GM12878 (cell line): Measurements from ENCODE around the gene PLVAP. TPM values are rescaled to one million over a fixed set of nuclear protein-coding genes. Genes with fewer than 3 reads are reported as not detected.

Experiments used
- ATAC-seq: fragments of 200-7000 bp; cut with Tn5 transposase; 3 replicates; pipeline ENCODE4 v1.9.1; 2020; ENCODE audit warnings: mild to moderate bottlenecking, moderate library complexity
- BruUV-seq: library from RNA; stranded (reverse); fragments of 400-500 nt; replicated peaks from 2 replicates; lab custom pipeline; 2021; lab: Mats Ljungman, UMichigan
- CTCF ChIA-PET: fragments of 300-600 bp; sonication (Branson Sonifier 250); formaldehyde crosslinking; extraction: SDS; loops from one replicate; lab custom pipeline; 2021; ENCODE audit warnings: inconsistent platforms; lab: Yijun Ruan, JAX
- POLR2A ChIA-PET: fragments of 350-600 bp; formaldehyde crosslinking; extraction: SDS; loops from one replicate; lab custom pipeline; 2021; ENCODE audit warnings: inconsistent platforms; lab: Charles Lee
- RAD21 ChIA-PET: fragments of 300-600 bp; sonication (Branson Sonifier 250); formaldehyde crosslinking; loops from one replicate; lab custom pipeline; 2023; ENCODE audit warnings: antibody characterized with exemption; ENCODE audit not compliant: unreplicated experiment; lab: Charles Lee
- SMC1A ChIA-PET: fragments of 300-600 bp; sonication (Branson Sonifier 250); formaldehyde crosslinking; loops from one replicate; lab custom pipeline; 2023; ENCODE audit not compliant: unreplicated experiment, uncharacterized antibody; lab: Charles Lee
- DNase-seq: peaks from one replicate; pipeline ENCODE4 v3.0.0-alpha.2; 2011; ENCODE audit warnings: low read depth, low spot score
- FAIRE-seq: peaks from 3 replicates; lab custom pipeline; 2011; peaks lifted over from hg19 to GRCh38; lab: Jason Lieb, UNC
- H2AFZ ChIP-seq: 2 replicates; pipeline ENCODE4 v1.6.0; 2011; ENCODE audit warnings: low read depth, low read length, control low read depth; ENCODE audit not compliant: control insufficient read depth
- H3K27ac ChIP-seq: 2 replicates; pipeline ENCODE4 v1.5.1; 2011; ENCODE audit warnings: control low read depth; ENCODE audit not compliant: control insufficient read depth, insufficient read depth
- H3K27me3 ChIP-seq, 2 experiments: replicated peaks in 1 of 2; 2 replicates each; pipeline versions ENCODE4 v1.6.0 to v1.6.1; 2011; ENCODE audit warnings: low read length in 1 of 2; ENCODE audit not compliant: control insufficient read depth in 2 of 2, insufficient read depth in 2 of 2
- H3K36me3 ChIP-seq, 2 experiments: 2 replicates each; pipeline ENCODE4 v1.5.1; 2011; ENCODE audit warnings: low read length in 1 of 2; ENCODE audit not compliant: control insufficient read depth in 2 of 2, insufficient read depth in 2 of 2
- H3K4me1 ChIP-seq: 2 replicates; pipeline ENCODE4 v1.6.1; 2011; ENCODE audit warnings: mild to moderate bottlenecking, low read length, moderate library complexity, mixed read lengths; ENCODE audit not compliant: control insufficient read depth, insufficient read depth
- H3K4me2 ChIP-seq: 2 replicates; pipeline ENCODE4 v1.6.0; 2011; ENCODE audit warnings: control low read depth; ENCODE audit not compliant: control insufficient read depth, insufficient read depth
- H3K4me3 ChIP-seq: fragments of 200-600 bp; sonication (generic); 2 replicates; pipeline ENCODE4 v1.5.1; 2016
- H3K79me2 ChIP-seq: 2 replicates; pipeline ENCODE4 v1.6.0; 2011; ENCODE audit warnings: low read length; ENCODE audit not compliant: control insufficient read depth, insufficient read depth
- H3K9ac ChIP-seq: 2 replicates; pipeline ENCODE4 v1.8.0; 2011; ENCODE audit warnings: low read length, control low read depth, mixed read lengths; ENCODE audit not compliant: control insufficient read depth, insufficient read depth
- H3K9me3 ChIP-seq: replicated peaks from 3 replicates; pipeline ENCODE4 v1.5.1; 2011; ENCODE audit warnings: mild to moderate bottlenecking, low read length; ENCODE audit not compliant: control insufficient read depth, insufficient read depth
- H4K20me1 ChIP-seq: 2 replicates; pipeline ENCODE4 v1.6.0; 2011; ENCODE audit not compliant: control insufficient read depth, insufficient read depth
- ASH2L ChIP-seq: fragments of 300-600, 200-600 bp; sonication (generic); IDR thresholded peaks from 2 replicates; pipeline ENCODE4 v1.6.1; 2017; ENCODE audit warnings: low read depth, mild to moderate bottlenecking, borderline replicate concordance
- BACH1 ChIP-seq: fragments of 450-650 bp; IDR thresholded peaks from 2 replicates; pipeline ENCODE4 v1.6.1; 2017; ENCODE audit warnings: mild to moderate bottlenecking, borderline replicate concordance
- BHLHE40 ChIP-seq, 2 experiments: fragments of 450-650 bp in 1 of 2; IDR thresholded peaks; 2 replicates each; pipeline ENCODE4 v1.6.1; 2011 to 2017; ENCODE audit warnings: low read depth in 2 of 2, borderline replicate concordance in 1 of 2, improper control_type of control experiment in 1 of 2, low read length in 1 of 2, mild to moderate bottlenecking in 1 of 2
- BMI1 ChIP-seq: fragments of 450-650 bp; IDR thresholded peaks from 2 replicates; pipeline ENCODE4 v1.6.1; 2016; ENCODE audit warnings: mild to moderate bottlenecking, moderate library complexity, borderline replicate concordance
- EGR1 ChIP-seq, 2 experiments: IDR thresholded peaks; 1 replicate in 1 of 2; 2 replicates in 1 of 2; pipeline ENCODE4 v1.6.1; 2011 to 2012; ENCODE audit warnings: low read depth in 2 of 2, low read length in 2 of 2, borderline replicate concordance in 1 of 2, mild to moderate bottlenecking in 1 of 2, moderate library complexity in 1 of 2
- IKZF2 ChIP-seq, 2 experiments: fragments of 450-650 bp; IDR thresholded peaks; 2 replicates each; pipeline ENCODE4 v1.6.1; 2017; ENCODE audit warnings: mild to moderate bottlenecking in 2 of 2, moderate library complexity in 2 of 2
- JUND ChIP-seq: IDR thresholded peaks from 2 replicates; pipeline ENCODE4 v1.6.1; 2012; ENCODE audit warnings: low read depth, mild to moderate bottlenecking, low read length, improper control_type of control experiment, moderate library complexity
- KLF5 ChIP-seq: fragments of 450-650 bp; IDR thresholded peaks from 2 replicates; pipeline ENCODE4 v1.6.1; 2014; ENCODE audit warnings: mild to moderate bottlenecking; ENCODE audit not compliant: partially characterized antibody
- MEF2A ChIP-seq: IDR thresholded peaks from 2 replicates; pipeline ENCODE4 v1.6.1; 2011; ENCODE audit warnings: low read depth, mild to moderate bottlenecking, low read length, moderate library complexity; ENCODE audit not compliant: insufficient read depth
- MTA3 ChIP-seq: IDR thresholded peaks from 2 replicates; pipeline ENCODE4 v1.6.1; 2012; ENCODE audit warnings: low read length, inconsistent platforms, borderline replicate concordance
- NR2C2 ChIP-seq: IDR thresholded peaks from 2 replicates; pipeline ENCODE4 v1.6.1; 2011; ENCODE audit warnings: borderline replicate concordance, low read depth; ENCODE audit not compliant: control insufficient read depth, insufficient read length
- PAX5 ChIP-seq: IDR thresholded peaks from 2 replicates; pipeline ENCODE4 v1.6.1; 2011; ENCODE audit warnings: low read depth, low read length, borderline replicate concordance
- RCOR1 ChIP-seq: conservative IDR thresholded peaks from 2 replicates; pipeline ENCODE4 v1.6.1; 2012; ENCODE audit warnings: low read depth, low read length, improper control_type of control experiment
- SIN3A ChIP-seq: IDR thresholded peaks from 2 replicates; pipeline ENCODE4 v1.6.1; 2012; ENCODE audit warnings: low read depth, low read length, improper control_type of control experiment
- SMARCA5 ChIP-seq: fragments of 450-650 bp; IDR thresholded peaks from 2 replicates; pipeline ENCODE4 v1.6.1; 2017; ENCODE audit warnings: mild to moderate bottlenecking
- SUPT20H ChIP-seq: IDR thresholded peaks from 2 replicates; pipeline ENCODE4 v1.6.1; 2011; ENCODE audit warnings: low read depth, mild to moderate bottlenecking, low read length, moderate library complexity, borderline replicate concordance; ENCODE audit not compliant: control insufficient read depth
- TCF7 ChIP-seq: IDR thresholded peaks from 2 replicates; pipeline ENCODE4 v1.6.1; 2014; ENCODE audit warnings: antibody characterized with exemption, borderline replicate concordance
- USF2 ChIP-seq: IDR thresholded peaks from 2 replicates; pipeline ENCODE4 v1.6.1; 2011; ENCODE audit warnings: low read depth, low read length, improper control_type of control experiment, borderline replicate concordance
- ZNF274 ChIP-seq: IDR thresholded peaks from one replicate; pipeline ENCODE4 v1.8.0; 2011; ENCODE audit not compliant: insufficient read length, insufficient read depth
- whole genome bisulfite sequencing: methylation state at CpG from one replicate; pipeline ENCODE4 v1.1.6; 2016; ENCODE audit warnings: low lambda C conversion rate; ENCODE audit not compliant: insufficient replicate concordance, insufficient coverage; ENCODE audit errors: missing lambda C conversion rate; 5-methylcytosine and 5-hydroxymethylcytosine counted together
- in situ Hi-C: fragments of 300-500 bp; cut with MboI; formaldehyde crosslinking; loops from 9 replicates; pipeline ENCODE4 v1.14.3; 2018; ENCODE audit warnings: mixed read lengths
- intact Hi-C: fragments of 100-400 bp; cut with micrococcal nuclease; formaldehyde crosslinking; loops from one replicate; pipeline ENCODE4 v1.14.2; 2022; ENCODE audit not compliant: unreplicated experiment
- polyA plus RNA-seq, 11 experiments: library from polyadenylated mRNA; depleted of rRNA in 4 of 11; unstranded in 6 of 11; stranded (reverse) in 5 of 11; fragments of >200 nt; fragmentation: Nextera tagmentation in 4 of 11; fragmentation: Illumina TruSeq in 1 of 11; extraction: Ambion mirVana in 4 of 11; extraction: Trizol in 1 of 11; gene quantifications; 1 replicate in 1 of 11; 2 replicates in 10 of 11; pipeline versions ENCODE4 v1.2.1 to v1.2.3, GENCODE V29; 2011 to 2016; ENCODE audit warnings: inconsistent platforms in 2 of 11, missing spikeins in 2 of 11, low read depth in 1 of 11
- total RNA-seq, 4 experiments: library from RNA; depleted of rRNA in 3 of 4; stranded (reverse); fragments of >200 nt in 3 of 4; fragmentation: Illumina TruSeq in 1 of 4; extraction: Trizol in 1 of 4; gene quantifications; 2 replicates each; pipeline versions ENCODE4 v1.2.1 to v1.2.3, GENCODE V29; 2013 to 2021
- TF ChIP-seq, protein P1 (sequence below): fragments of 450-650 bp; IDR thresholded peaks from 2 replicates; pipeline ENCODE4 v1.6.1; 2018; ENCODE audit warnings: mild to moderate bottlenecking, low read depth, moderate library complexity; ENCODE audit not compliant: partially characterized antibody

The PLVAP gene
- total and polyA plus RNA-seq, 10 of the 15 experiments (the other 5 are each of a cell fraction or from before 2014, with no cell fraction given): 0.03 to 0.54 (median 0.06) TPM; not detected in 4

DNA sequence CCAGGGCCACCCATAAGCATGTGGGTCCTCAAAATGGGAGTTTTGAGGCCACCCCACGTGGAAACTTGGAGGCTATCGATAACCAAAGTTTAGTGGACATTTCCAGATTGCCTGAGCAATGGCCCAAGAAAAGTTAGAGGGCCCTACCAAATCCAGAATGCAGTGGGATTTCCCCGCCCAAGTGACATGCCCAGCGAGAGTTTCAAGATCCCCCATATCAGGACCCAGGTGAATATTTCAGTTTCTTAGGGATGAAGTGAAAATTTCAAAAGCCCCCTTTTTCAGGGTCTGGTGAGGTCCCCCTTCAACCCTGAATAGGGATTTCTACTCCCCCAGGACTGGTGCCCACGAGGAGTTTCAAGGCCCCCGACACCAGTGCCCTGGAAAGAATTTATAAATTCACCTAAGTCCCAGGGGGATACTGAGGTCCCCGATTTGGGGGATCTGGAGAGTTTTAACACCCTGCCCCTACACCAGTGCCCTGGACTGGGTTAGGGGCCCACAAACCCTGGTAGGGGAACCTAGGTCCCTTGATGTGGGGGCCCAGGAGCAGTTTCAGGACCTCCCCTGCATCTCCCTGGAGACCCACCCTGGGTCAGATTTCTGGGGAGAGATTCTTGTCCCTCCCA lies 27.6 kb upstream of the PLVAP start:
- ATAC-seq: no peak; the same call in 2 of the 3 replicates
- ChIA-PET CTCF (interaction anchor here (0.5 to 1.6 kb wide), 7 partner anchors 15 to 735 kb away, joined by 3 to 7 read pairs (median 6); partner anchors contain the start of genes MVB12A and RPL18A), POLR2A (interaction anchor here (0.7 to 3.6 kb wide), 10 partner anchors 12 to 328 kb away, joined by 3 to 46 read pairs (median 3); partner anchors contain the start of genes ABHD8, DDA1, MRPL34 and MVB12A), SMC1A (interaction anchor here (0.5 to 3.1 kb wide), 3 partner anchors 14 to 60 kb away, joined by 3 to 26 read pairs (median 7); partner anchors contain the start of gene MVB12A), RAD21 (interaction anchor here (0.9 to 2.9 kb wide), 5 partner anchors 15 to 96 kb away, joined by 3 to 21 read pairs (median 4); partner anchors contain the start of genes DDA1 and MVB12A)
- Histone ChIP-seq H3K4me1 (peaks cover 6% of the 10 kb centered on the region), H3K9ac (peak overlapping the region; percentile 95), H2AFZ (peak overlapping the region; percentile 66), H3K79me2 (peaks cover 74% of the 10 kb centered on the region), H3K9me3 (no peaks in the 10 kb centered on the region), H3K36me3 (peaks cover 11 to 21% of the 10 kb centered on the region in 2 experiments), H3K27ac (peak overlapping the region; percentile 99), H3K4me2 (peak overlapping the region; percentile 82), H3K4me3 (peak overlapping the region; percentile 83), H4K20me1 (peaks cover 3% of the 10 kb centered on the region; the same call in 1 of the 2 replicates), H3K27me3 (no peaks in the 10 kb centered on the region)
- intact Hi-C loops: no loop called here
- WGBS: 0% methylated on average over 7 of the region's 7 CpGs
- no peak for FAIRE-seq
- TSS peak; percentile 85 for BruUV-seq
- in situ Hi-C loops: no loop called here
- no peak for DNase-seq
- TF ChIP-seq BMI1: no peak
- TF ChIP-seq BHLHE40 (IDR thresholded peaks at IDR 0.05; ENCODE audit: borderline replicate concordance in 1 of 2, low read depth in 2 of 2, low read length in 1 of 2): peak in 1 of 2 experiments; percentile 8; a peak in 1 of 4 replicates
- no peak for TF ChIP-seq PAX5
- TF ChIP-seq MTA3: peak; percentile 84; the same call in 1 of the 2 replicates
- no peak for TF ChIP-seq USF2
- TF ChIP-seq, protein P1, sequence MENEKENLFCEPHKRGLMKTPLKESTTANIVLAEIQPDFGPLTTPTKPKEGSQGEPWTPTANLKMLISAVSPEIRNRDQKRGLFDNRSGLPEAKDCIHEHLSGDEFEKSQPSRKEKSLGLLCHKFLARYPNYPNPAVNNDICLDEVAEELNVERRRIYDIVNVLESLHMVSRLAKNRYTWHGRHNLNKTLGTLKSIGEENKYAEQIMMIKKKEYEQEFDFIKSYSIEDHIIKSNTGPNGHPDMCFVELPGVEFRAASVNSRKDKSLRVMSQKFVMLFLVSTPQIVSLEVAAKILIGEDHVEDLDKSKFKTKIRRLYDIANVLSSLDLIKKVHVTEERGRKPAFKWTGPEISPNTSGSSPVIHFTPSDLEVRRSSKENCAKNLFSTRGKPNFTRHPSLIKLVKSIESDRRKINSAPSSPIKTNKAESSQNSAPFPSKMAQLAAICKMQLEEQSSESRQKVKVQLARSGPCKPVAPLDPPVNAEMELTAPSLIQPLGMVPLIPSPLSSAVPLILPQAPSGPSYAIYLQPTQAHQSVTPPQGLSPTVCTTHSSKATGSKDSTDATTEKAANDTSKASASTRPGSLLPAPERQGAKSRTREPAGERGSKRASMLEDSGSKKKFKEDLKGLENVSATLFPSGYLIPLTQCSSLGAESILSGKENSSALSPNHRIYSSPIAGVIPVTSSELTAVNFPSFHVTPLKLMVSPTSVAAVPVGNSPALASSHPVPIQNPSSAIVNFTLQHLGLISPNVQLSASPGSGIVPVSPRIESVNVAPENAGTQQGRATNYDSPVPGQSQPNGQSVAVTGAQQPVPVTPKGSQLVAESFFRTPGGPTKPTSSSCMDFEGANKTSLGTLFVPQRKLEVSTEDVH: no peak
- peak; percentile 80 for TF ChIP-seq SMARCA5
- no peak for TF ChIP-seq KLF5
- TF ChIP-seq SUPT20H: no peak
- no peak for TF ChIP-seq BACH1
- no peak for TF ChIP-seq NR2C2
- TF ChIP-seq EGR1 (IDR thresholded peaks at IDR 0.05; ENCODE audit: borderline replicate concordance in 1 of 2, low read depth in 2 of 2, low read length in 2 of 2): no peak
- no peak; a peak in 1 of 4 replicates for TF ChIP-seq IKZF2 (IDR thresholded peaks at IDR 0.05)
- TF ChIP-seq JUND: no peak
- TF ChIP-seq TCF7: peak; percentile 83
- TF ChIP-seq MEF2A: no peak
- TF ChIP-seq ASH2L: no peak
- no peak for TF ChIP-seq SIN3A
- peak; percentile 73; the same call in 1 of the 2 replicates for TF ChIP-seq RCOR1
- TF ChIP-seq ZNF274: no peak
